Keratinocyte (primary cell): ENCODE results near the gene GRSF1. TPM values are rescaled to one million over a fixed set of nuclear protein-coding genes. Genes with fewer than 3 reads are reported as not detected.

Source experiments
- DNase-seq: peaks from one replicate; pipeline ENCODE4 v3.0.0-alpha.2; 2011; ENCODE audit warnings: low read depth, missing footprints, low spot score
- FAIRE-seq: peaks from 2 replicates; lab custom pipeline; 2011; peaks lifted over from hg19 to GRCh38; lab: Jason Lieb, UNC
- H2AFZ ChIP-seq: 2 replicates; pipeline ENCODE4 v1.6.0; 2012; ENCODE audit warnings: low read length, control low read depth, inconsistent platforms; ENCODE audit not compliant: control insufficient read depth
- H3K27ac ChIP-seq: 2 replicates; pipeline ENCODE4 v1.5.1; 2011; ENCODE audit warnings: low read length; ENCODE audit not compliant: control insufficient read depth, insufficient read depth
- H3K27me3 ChIP-seq: 3 replicates; pipeline ENCODE4 v1.6.0; 2011; ENCODE audit warnings: low read length; ENCODE audit not compliant: control insufficient read depth, insufficient read depth; ENCODE audit errors: extremely low read depth
- H3K36me3 ChIP-seq, 2 experiments: 2 replicates in 1 of 2; 3 replicates in 1 of 2; pipeline ENCODE4 v1.5.1; 2011; ENCODE audit warnings: low read length in 2 of 2, mild to moderate bottlenecking in 1 of 2; ENCODE audit not compliant: control insufficient read depth in 2 of 2, insufficient read depth in 2 of 2; ENCODE audit errors: extremely low read depth in 1 of 2
- H3K4me1 ChIP-seq: 3 replicates; pipeline ENCODE4 v1.5.1; 2011; ENCODE audit warnings: low read length; ENCODE audit not compliant: control insufficient read depth, insufficient read depth; ENCODE audit errors: extremely low read depth
- H3K4me2 ChIP-seq: 3 replicates; pipeline ENCODE4 v1.6.0; 2011; ENCODE audit warnings: low read depth, low read length; ENCODE audit not compliant: control insufficient read depth, insufficient read depth; ENCODE audit errors: extremely low read depth
- H3K4me3 ChIP-seq, 3 experiments: fragments of 200-600 bp in 1 of 3; sonication (generic) in 1 of 3; 2 replicates in 2 of 3; 3 replicates in 1 of 3; pipeline ENCODE4 v1.5.1; 2011 to 2016; ENCODE audit warnings: low read length in 3 of 3, mild to moderate bottlenecking in 3 of 3, control low read depth in 2 of 3, inconsistent platforms in 1 of 3, low read depth in 1 of 3, mixed read lengths in 1 of 3, mixed run types in 1 of 3, moderate library complexity in 1 of 3; ENCODE audit not compliant: control insufficient read depth in 2 of 3, insufficient read depth in 2 of 3; ENCODE audit errors: extremely low read depth in 1 of 3
- H3K79me2 ChIP-seq: 2 replicates; pipeline ENCODE4 v1.6.0; 2012; ENCODE audit warnings: low read length; ENCODE audit not compliant: control insufficient read depth, insufficient read depth
- H3K9ac ChIP-seq: 3 replicates; pipeline ENCODE4 v1.6.0; 2011; ENCODE audit warnings: low read length; ENCODE audit not compliant: control insufficient read depth, insufficient read depth; ENCODE audit errors: extremely low read depth
- H3K9me1 ChIP-seq: 3 replicates; pipeline ENCODE4 v1.6.0; 2011; ENCODE audit warnings: low read length; ENCODE audit not compliant: control insufficient read depth, insufficient read depth; ENCODE audit errors: extremely low read depth
- H3K9me3 ChIP-seq: 2 replicates; pipeline ENCODE4 v1.5.1; 2012; ENCODE audit warnings: low read depth, low read length; ENCODE audit not compliant: control insufficient read depth
- H4K20me1 ChIP-seq: 3 replicates; pipeline ENCODE4 v1.6.0; 2011; ENCODE audit warnings: low read length; ENCODE audit not compliant: control insufficient read depth, insufficient read depth; ENCODE audit errors: extremely low read depth
- EZH2 ChIP-seq: IDR thresholded peaks from one replicate; pipeline ENCODE4 v1.6.1; 2012; ENCODE audit warnings: inconsistent platforms, mild to moderate bottlenecking, low read length, moderate library complexity
- dilution Hi-C: fragments of 300-500 bp; cut with MboI; formaldehyde crosslinking; loops from one replicate; pipeline ENCODE4 v1.7.0; 2020; ENCODE audit warnings: low sequenced_read_pairs; ENCODE audit not compliant: extremely low pct_ligation_motif_present
- polyA plus RNA-seq, 5 experiments: library from polyadenylated mRNA; depleted of rRNA in 3 of 5; stranded (reverse) in 3 of 5; stranded (forward) in 1 of 5; unstranded in 1 of 5; fragments of >200 nt; gene quantifications; 1 replicate in 1 of 5; 2 replicates in 3 of 5; 3 replicates in 1 of 5; pipeline versions ENCODE4 v1.2.1 to v1.2.3, GENCODE V29; 2011 to 2012; ENCODE audit warnings: missing spikeins in 2 of 5, low read depth in 1 of 5, low replicate concordance in 1 of 5
- TF ChIP-seq, protein P1 (sequence below), 3 experiments: IDR thresholded peaks in 1 of 3; conservative IDR thresholded peaks in 1 of 3; optimal IDR thresholded peaks in 1 of 3; 2 replicates in 2 of 3; 3 replicates in 1 of 3; pipeline versions ENCODE3 to v1.5.1; 2011; ENCODE audit warnings: low read length in 3 of 3, mild to moderate bottlenecking in 3 of 3, moderate library complexity in 2 of 3, control low read depth in 1 of 3, inconsistent platforms in 1 of 3; ENCODE audit not compliant: insufficient read depth in 2 of 3; ENCODE audit errors: extremely low read depth in 1 of 3

The GRSF1 gene
- polyA plus RNA-seq, 1 donor (not counting 4 experiments of a cell fraction or from before 2014, with no cell fraction given), result 121 TPM

- Histone ChIP-seq H3K27ac (no peak overlapping the region), H3K27me3 (no peaks in the 10 kb centered on the region), H3K36me3 (no peaks in the 10 kb centered on the region), H2AFZ (no peak overlapping the region), H3K4me3 (no peak overlapping the region), H3K4me1 (no peaks in the 10 kb centered on the region), H3K9me1 (no peaks in the 10 kb centered on the region), H3K9me3 (no peaks in the 10 kb centered on the region), H4K20me1 (no peaks in the 10 kb centered on the region), H3K9ac (no peak overlapping the region), H3K4me2 (no peak overlapping the region), H3K79me2 (peaks cover 3% of the 10 kb centered on the region)
- dilution Hi-C loops, result no loop called here
- FAIRE-seq, result no peak
- no peak for TF ChIP-seq EZH2
- TF ChIP-seq, protein P1, sequence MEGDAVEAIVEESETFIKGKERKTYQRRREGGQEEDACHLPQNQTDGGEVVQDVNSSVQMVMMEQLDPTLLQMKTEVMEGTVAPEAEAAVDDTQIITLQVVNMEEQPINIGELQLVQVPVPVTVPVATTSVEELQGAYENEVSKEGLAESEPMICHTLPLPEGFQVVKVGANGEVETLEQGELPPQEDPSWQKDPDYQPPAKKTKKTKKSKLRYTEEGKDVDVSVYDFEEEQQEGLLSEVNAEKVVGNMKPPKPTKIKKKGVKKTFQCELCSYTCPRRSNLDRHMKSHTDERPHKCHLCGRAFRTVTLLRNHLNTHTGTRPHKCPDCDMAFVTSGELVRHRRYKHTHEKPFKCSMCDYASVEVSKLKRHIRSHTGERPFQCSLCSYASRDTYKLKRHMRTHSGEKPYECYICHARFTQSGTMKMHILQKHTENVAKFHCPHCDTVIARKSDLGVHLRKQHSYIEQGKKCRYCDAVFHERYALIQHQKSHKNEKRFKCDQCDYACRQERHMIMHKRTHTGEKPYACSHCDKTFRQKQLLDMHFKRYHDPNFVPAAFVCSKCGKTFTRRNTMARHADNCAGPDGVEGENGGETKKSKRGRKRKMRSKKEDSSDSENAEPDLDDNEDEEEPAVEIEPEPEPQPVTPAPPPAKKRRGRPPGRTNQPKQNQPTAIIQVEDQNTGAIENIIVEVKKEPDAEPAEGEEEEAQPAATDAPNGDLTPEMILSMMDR (optimal IDR thresholded peaks at IDR 0.05 in 1 of 3, IDR thresholded peaks at IDR 0.05 in 1 of 3, conservative IDR thresholded peaks at IDR 0.05 in 1 of 3; ENCODE audit: extremely low read depth in 1 of 3, insufficient read depth in 2 of 3, low read length in 3 of 3), result no peak
- no peak for DNase-seq
These were observed 4.5 kb upstream of the GRSF1 start for GRCh38 chr4:70844180-70844579.

- TF ChIP-seq EZH2, result no peak
- TF ChIP-seq, protein P1 (optimal IDR thresholded peaks at IDR 0.05 in 1 of 3, IDR thresholded peaks at IDR 0.05 in 1 of 3, conservative IDR thresholded peaks at IDR 0.05 in 1 of 3; ENCODE audit: extremely low read depth in 1 of 3, insufficient read depth in 2 of 3, low read length in 3 of 3), result no peak
- no peaks in the 10 kb centered on the region for H3K9me3 ChIP-seq
- no peak for DNase-seq
- H3K9me1 ChIP-seq, result no peaks in the 10 kb centered on the region
- H3K9ac ChIP-seq, result no peak overlapping the region
- H3K79me2 ChIP-seq, result peaks cover 15% of the 10 kb centered on the region
- no peak overlapping the region for H2AFZ ChIP-seq
- H4K20me1 ChIP-seq, result peaks cover 7% of the 10 kb centered on the region
- peaks cover 3% of the 10 kb centered on the region for H3K4me1 ChIP-seq
- FAIRE-seq, result no peak
- no peak overlapping the region for H3K27ac ChIP-seq
- H3K27me3 ChIP-seq, result no peaks in the 10 kb centered on the region
- dilution Hi-C loops, result no loop called here
- no peak overlapping the region for H3K4me3 ChIP-seq
- H3K36me3 ChIP-seq, result no peaks in the 10 kb centered on the region
- no peak overlapping the region for H3K4me2 ChIP-seq
These were observed 3.2 kb upstream of the GRSF1 start for GRCh38 chr4:70842761-70843435.
